HFFc6 (cell line): ENCODE results near the gene ILDR1. TPM values are rescaled to one million over a fixed set of nuclear protein-coding genes. Genes with fewer than 3 reads are reported as not detected.
A peak's percentile ranks its signal among the peaks of the same experiment; 100 is the strongest.

Experiments used
- DNase-seq: peaks from one replicate; pipeline ENCODE4 v3.0.0-alpha.2; 2018
- H3K27ac Mint-ChIP-seq: 2 replicates; pipeline ENCODE4 v1.8.0; 2020; ENCODE audit warnings: mild to moderate bottlenecking, mixed read lengths
- H3K27me3 Mint-ChIP-seq: 2 replicates; pipeline ENCODE4 v1.8.0; 2021; ENCODE audit warnings: mild to moderate bottlenecking, moderate library complexity, mixed read lengths; ENCODE audit not compliant: insufficient read depth
- H3K36me3 Mint-ChIP-seq: 2 replicates; pipeline ENCODE4 v1.8.0; 2021; ENCODE audit warnings: low read depth, mixed read lengths
- H3K4me1 Mint-ChIP-seq: 2 replicates; pipeline ENCODE4 v1.8.0; 2020; ENCODE audit warnings: low read depth, mixed read lengths
- H3K4me3 Mint-ChIP-seq: 2 replicates; pipeline ENCODE4 v1.8.0; 2020; ENCODE audit warnings: mild to moderate bottlenecking, moderate library complexity, mixed read lengths
- H3K9me3 Mint-ChIP-seq: 2 replicates; pipeline ENCODE4 v1.8.0; 2020; ENCODE audit warnings: mild to moderate bottlenecking, mixed read lengths
- CTCF ChIP-seq: fragments of 200-600 bp; sonication (generic); IDR thresholded peaks from 2 replicates; pipeline ENCODE4 v1.5.0; 2021; ENCODE audit warnings: antibody characterized with exemption, mild to moderate bottlenecking
- total RNA-seq, 6 experiments: library from RNA; stranded (reverse); fragmentation: NEBNext Ultra II Directional; extraction: Animal tissue kit (Norgen Biotek cat#: 25700); gene quantifications; 2 replicates in 1 of 6; 3 replicates in 5 of 6; pipeline ENCODE4 v1.2.3, GENCODE V29; 2021

ILDR1 gene
- total RNA-seq, 6 experiments from 2014 or later: not detected

- Mint-ChIP-seq H3K9me3 (no peaks in the 10 kb centered on the region), H3K27me3 (peaks cover 5% of the 10 kb centered on the region), H3K36me3 (no peaks in the 10 kb centered on the region), H3K4me3 (no peak overlapping the region), H3K27ac (no peak overlapping the region), H3K4me1 (peaks cover 36% of the 10 kb centered on the region)
- no peak for DNase-seq
- no peak for TF ChIP-seq CTCF
Observed at GRCh38 chr3:121992601-121993560, 29.2 kb downstream of the ILDR1 start.

GRCh38 chr3:121989943-121990342, 32.1 kb downstream of the ILDR1 start:
- H3K4me1 Mint-ChIP-seq: peaks cover 6% of the 10 kb centered on the region
- no peaks in the 10 kb centered on the region for H3K36me3 Mint-ChIP-seq
- TF ChIP-seq CTCF: peak; percentile 16; the same call in 1 of the 2 replicates
- peak; percentile 17 for DNase-seq
- H3K27me3 Mint-ChIP-seq: peaks cover 8% of the 10 kb centered on the region
- no peak overlapping the region for H3K27ac Mint-ChIP-seq
- no peak overlapping the region for H3K4me3 Mint-ChIP-seq
- no peaks in the 10 kb centered on the region for H3K9me3 Mint-ChIP-seq

- DNase-seq: no peak
Observed at GRCh38 chr3:121988146-121988545, 33.9 kb downstream of the ILDR1 start.

GRCh38 chr3:121985846-121986245, 36.2 kb downstream of the ILDR1 start:
- Mint-ChIP-seq H3K27me3 (peaks cover 8% of the 10 kb centered on the region; the same call in 1 of the 2 replicates), H3K36me3 (peaks cover 9% of the 10 kb centered on the region; the same call in 1 of the 2 replicates), H3K4me1 (no peaks in the 10 kb centered on the region), H3K27ac (no peak overlapping the region), H3K4me3 (no peak overlapping the region), H3K9me3 (peaks cover 14% of the 10 kb centered on the region)
- DNase-seq: no peak
- TF ChIP-seq CTCF: no peak

More at GRCh38 chr3:121988146-121988545, 33.9 kb downstream of the ILDR1 start:
- H3K27ac Mint-ChIP-seq: no peak overlapping the region
- no peaks in the 10 kb centered on the region for H3K4me1 Mint-ChIP-seq
- no peak for TF ChIP-seq CTCF
- peaks cover 8% of the 10 kb centered on the region; the same call in 1 of the 2 replicates for H3K27me3 Mint-ChIP-seq
- peaks cover 9% of the 10 kb centered on the region; the same call in 1 of the 2 replicates for H3K36me3 Mint-ChIP-seq
- no peak overlapping the region for H3K4me3 Mint-ChIP-seq
- H3K9me3 Mint-ChIP-seq: peaks cover 14% of the 10 kb centered on the region

- H3K36me3 Mint-ChIP-seq: peaks cover 9% of the 10 kb centered on the region; the same call in 1 of the 2 replicates
- DNase-seq: no peak
- no peak overlapping the region for H3K27ac Mint-ChIP-seq
- peaks cover 14% of the 10 kb centered on the region for H3K9me3 Mint-ChIP-seq
- peaks cover 10% of the 10 kb centered on the region for H3K27me3 Mint-ChIP-seq
- H3K4me3 Mint-ChIP-seq: no peak overlapping the region
- TF ChIP-seq CTCF: no peak
- H3K4me1 Mint-ChIP-seq: no peaks in the 10 kb centered on the region
Observed at GRCh38 chr3:121981473-121981872, 40.6 kb downstream of the ILDR1 start.
